GM18507 (cell line): ENCODE measurements around the gene ELMOD1.

Source experiments
- DNase-seq: peaks from one replicate; pipeline ENCODE4 v3.0.0; 2011; ENCODE audit warnings: low read depth; ENCODE audit not compliant: insufficient read length; ENCODE audit errors: extremely low spot score
- FAIRE-seq: peaks from 2 replicates; lab custom pipeline; 2011; peaks lifted over from hg19 to GRCh38; lab: Jason Lieb, UNC

Gene ELMOD1

DNA sequence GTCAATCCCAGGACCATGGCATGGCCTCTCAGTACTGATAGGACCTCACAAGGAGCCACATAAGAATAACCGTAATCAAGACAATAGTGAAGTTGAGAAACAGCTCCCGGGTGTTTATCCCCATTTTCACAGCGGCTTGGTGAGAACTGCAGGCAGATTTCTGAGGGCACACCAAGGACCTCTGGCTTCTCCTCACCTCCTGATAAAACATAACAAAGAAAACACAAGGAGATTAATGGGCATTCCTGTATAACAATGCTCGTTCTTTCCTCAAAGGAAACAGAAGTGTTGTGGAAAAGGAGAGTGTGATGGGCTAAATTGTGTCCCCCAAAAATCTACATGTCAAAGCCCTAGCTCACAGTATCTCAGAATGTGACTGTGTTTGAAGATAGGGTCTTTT, 116.9 kb downstream of the ELMOD1 start:
- FAIRE-seq (no peak), DNase-seq (no peak)

DNA sequence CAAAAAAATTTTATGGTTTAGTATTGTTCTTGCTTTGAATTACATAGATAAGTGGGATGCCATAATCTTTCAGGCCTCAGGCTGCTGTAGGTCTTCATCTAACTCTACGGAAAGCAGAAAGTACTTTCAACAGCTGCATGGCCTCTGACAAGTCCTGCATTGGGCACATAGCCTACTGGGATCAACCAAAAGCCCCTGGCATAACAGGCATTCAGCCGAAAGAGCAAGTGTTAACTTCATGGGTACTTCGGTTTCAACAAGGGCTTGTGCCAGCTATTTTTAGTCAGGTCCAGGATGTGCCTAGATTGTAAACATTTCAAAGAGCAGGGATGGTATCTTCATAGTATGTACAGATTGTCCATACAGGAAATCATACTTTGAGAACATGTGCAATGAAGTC, 117.8 kb downstream of the ELMOD1 start:
- DNase-seq (no peak), FAIRE-seq (no peak)

DNA sequence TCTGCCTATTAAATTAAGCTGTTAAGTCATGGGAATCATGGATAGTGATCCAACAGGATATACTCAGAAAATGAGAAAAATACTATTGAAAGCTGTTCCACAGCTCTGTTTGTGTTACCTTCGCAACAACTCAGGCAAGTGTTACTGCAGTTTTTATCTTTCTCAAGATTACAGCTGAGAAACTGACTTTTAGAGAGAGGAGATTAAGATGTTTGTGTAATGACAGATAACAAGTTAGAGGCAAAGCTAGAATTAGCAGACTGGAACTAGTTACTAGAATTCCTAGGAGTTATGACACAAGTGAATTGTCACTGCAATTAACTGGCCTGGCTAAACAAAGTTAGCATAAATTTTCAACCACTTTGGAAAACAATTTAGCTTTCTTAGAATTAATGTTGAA, 119.4 kb downstream of the ELMOD1 start:
- DNase-seq (no peak), FAIRE-seq (no peak)

DNA sequence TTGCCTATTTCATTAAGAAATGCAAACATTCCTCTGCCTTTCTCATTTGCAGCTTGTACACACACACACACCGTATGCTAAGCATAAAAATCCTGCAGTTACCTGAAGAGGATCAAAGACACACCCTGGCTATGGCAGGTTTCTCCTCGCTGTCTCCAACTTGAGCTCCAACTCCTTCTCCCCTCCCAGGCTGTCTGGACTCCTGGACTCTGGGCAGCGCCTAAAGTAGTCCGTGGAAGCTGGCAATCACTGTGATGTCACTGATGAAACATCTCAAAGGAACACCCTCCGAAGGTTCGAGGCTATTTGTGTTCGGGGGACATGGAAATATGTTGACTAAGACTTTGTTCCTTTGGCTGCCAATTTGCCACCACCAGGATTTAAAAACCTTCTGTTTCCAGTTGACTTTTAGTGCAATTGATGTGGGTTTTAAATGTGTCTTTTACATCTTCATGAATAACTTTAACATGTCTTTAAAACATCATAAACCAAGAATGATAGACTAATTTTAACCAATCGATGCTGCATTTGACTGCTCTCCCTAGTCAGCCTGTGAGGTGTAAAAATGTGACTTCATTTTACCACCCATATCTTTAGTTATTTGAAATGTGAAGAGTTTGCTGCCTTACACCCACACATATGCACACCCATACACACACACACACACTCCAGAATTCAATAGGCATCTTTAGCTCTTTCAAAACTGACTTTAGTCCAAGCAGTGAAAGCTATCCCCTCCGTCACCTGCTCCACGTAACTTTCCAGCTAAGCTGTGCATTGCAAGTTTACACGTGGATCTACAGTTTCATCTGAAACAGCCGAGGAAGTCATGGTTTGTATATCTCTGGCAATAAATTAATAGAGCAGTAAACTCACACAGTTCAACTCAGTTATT, 121.2 kb downstream of the ELMOD1 start, which contains the start of gene SLN:
Gene SLN (minus strand): TSS at position 196 of the 895 bp plus-strand sequence.
- FAIRE-seq (no peak), DNase-seq (no peak)

DNA sequence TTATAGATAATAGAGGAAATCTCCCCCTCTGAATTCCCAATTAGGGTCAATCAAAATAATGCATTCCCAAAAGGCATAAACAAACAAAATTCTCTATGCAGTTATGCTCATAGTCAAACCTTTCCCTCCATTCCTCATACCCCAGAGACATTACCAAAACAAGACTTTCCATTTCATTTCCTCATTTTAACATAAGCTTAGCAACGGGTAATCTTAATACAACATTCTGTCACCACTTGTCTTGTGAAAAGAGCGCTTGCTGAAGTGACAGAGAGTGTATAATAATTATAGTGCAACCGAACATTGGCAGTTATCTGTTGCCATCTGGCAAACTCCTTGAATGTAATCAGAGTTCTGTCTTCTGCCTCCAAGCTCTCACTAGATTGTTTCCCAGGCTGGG, 122.1 kb downstream of the ELMOD1 start:
- DNase-seq (no peak), FAIRE-seq (no peak)
